GM19043 (cell line): ENCODE data around the gene CD37.
"Not testable (repeated sequence)": the region's sequence is repeated elsewhere in the genome, so short reads cannot be mapped to it uniquely, and the experiment has no call there.

Experiments used
- ATAC-seq: cut with Tn5 transposase; IDR thresholded peaks from one replicate; pipeline ENCODE4 v1.9.1; 2021; ENCODE audit warnings: low read depth; ENCODE audit not compliant: unreplicated experiment

CD37 gene

GRCh38 chr19:49373174-49373573 lies 38.0 kb downstream of the CD37 start:
- not testable (repeated sequence) for ATAC-seq

DNA sequence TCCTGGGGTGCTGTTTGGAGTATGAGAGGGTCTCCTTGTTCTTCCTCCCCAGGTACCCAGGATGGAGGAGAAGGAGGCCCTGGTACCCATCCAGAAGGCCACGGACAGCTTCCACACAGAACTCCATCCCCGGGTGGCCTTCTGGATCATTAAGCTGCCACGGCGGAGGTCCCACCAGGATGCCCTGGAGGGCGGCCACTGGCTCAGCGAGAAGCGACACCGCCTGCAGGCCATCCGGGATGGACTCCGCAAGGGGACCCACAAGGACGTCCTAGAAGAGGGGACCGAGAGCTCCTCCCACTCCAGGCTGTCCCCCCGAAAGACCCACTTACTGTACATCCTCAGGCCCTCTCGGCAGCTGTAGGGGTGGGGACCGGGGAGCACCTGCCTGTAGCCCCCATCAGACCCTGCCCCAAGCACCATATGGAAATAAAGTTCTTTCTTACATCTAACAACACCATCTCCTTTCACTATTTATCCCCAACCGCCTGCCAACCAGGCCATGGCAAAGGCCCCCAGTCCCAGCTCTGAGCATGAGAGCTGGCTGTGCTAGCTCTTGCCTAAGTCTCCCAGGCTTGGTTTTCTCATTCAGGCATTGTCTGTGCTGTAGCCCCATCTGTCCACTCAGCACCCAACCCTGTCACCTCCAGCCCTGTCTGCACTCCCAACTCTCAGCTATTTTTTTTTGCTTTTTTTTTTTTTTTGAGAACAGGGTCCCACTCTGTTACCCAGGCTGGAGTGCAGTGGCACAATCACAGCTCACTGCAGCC lies 39.6 kb downstream of the CD37 start:
- ATAC-seq: no peak

DNA sequence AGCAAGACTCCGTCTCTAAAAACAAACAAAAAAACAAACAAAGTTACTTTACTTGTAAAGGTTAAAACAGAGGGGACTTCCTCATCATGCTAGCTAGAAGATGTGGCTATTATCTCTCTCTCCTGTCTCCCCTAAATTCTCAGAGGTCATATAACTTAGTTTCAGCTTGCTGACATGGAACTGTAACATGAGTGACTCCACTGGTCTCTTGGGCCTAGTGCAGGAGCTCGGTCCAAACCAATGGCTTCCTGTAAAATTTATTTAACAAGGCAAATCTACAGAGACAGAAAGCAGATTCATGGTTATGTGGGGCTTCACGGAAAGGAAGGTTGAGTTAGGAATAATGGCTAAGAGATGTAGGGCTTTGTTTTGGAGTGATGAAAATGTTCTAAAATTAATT lies 43.3 kb downstream of the CD37 start:
- ATAC-seq: no peak

DNA sequence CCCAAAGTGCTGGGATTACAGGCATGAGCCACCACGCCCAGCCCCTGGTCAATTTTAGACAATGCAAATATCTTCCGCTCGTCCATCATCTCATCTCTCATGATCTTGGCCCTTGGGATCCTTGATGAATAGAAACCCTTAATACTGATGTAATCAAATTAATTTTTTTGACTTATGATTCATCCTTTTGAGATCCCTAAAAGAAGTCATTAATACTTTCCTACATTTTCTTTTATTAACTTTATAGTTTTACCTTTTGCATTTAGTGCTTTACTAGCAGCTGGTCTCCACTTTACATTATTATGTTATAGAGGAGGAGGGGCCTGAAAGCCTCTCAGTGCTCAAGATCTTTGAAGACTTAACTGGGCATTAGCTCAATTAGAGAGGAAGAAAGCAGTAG lies 45.2 kb downstream of the CD37 start:
- ATAC-seq: no peak

DNA sequence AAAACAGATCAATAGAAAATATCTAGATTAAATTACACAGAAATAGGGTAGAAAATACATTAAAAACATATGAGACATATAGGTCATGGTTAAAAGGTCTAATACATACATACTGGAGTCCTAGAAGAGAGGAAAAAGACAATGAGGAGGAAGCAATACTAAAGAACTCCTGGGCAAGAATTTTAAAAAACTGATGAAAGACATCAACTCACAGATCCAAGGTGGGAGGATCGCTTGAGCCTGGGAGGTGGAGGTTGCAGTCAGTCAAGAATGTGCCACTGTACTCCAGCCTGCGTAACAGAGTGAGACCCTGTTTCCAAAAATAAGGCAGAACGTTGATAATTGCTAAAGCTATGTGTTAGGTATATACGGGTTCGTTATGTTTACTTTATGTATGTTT lies 47.4 kb downstream of the CD37 start:
- no peak for ATAC-seq

DNA sequence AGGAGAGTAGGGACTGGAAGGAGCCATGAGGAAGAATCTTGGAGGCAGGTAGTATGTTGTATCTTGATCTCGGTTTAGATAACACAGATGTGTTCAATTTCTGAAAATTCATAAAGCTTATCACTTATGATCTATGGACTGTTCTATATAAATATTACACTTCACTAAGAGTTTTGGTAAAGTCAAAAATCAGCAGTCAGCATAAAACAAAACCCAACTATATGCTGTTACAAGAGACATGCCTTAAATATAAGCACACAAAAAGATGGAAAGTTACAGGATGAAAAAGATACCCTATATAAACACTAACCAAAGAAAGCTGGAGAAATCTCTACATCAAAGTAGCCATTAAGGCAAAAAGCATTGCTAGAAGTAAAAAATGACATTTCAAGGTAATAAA lies 48.4 kb downstream of the CD37 start:
- ATAC-seq: no peak

GRCh38 chr19:49387936-49388372 lies 52.7 kb downstream of the CD37 start, which contains the start of gene KASH5:
Gene KASH5 (plus strand): TSS chr19:49388249. CDS start chr19:49390884, 2,635 bp downstream.
- ATAC-seq: no peak

- no peak for ATAC-seq
These were observed 54.2 kb downstream of the CD37 start for GRCh38 chr19:49389406-49389805.
